ENCODE data around the gene SNRNP40. TPM values are rescaled to one million over a fixed set of nuclear protein-coding genes. Genes with fewer than 3 reads are reported as not detected.
A peak's percentile ranks its signal among the peaks of the same experiment; 100 is the strongest.

Gene SNRNP40
- total and polyA plus RNA-seq, 10 of the 15 experiments (the other 5 are each of a cell fraction or from before 2014, with no cell fraction given) = 34.9 to 212 (median 115) TPM

DNA sequence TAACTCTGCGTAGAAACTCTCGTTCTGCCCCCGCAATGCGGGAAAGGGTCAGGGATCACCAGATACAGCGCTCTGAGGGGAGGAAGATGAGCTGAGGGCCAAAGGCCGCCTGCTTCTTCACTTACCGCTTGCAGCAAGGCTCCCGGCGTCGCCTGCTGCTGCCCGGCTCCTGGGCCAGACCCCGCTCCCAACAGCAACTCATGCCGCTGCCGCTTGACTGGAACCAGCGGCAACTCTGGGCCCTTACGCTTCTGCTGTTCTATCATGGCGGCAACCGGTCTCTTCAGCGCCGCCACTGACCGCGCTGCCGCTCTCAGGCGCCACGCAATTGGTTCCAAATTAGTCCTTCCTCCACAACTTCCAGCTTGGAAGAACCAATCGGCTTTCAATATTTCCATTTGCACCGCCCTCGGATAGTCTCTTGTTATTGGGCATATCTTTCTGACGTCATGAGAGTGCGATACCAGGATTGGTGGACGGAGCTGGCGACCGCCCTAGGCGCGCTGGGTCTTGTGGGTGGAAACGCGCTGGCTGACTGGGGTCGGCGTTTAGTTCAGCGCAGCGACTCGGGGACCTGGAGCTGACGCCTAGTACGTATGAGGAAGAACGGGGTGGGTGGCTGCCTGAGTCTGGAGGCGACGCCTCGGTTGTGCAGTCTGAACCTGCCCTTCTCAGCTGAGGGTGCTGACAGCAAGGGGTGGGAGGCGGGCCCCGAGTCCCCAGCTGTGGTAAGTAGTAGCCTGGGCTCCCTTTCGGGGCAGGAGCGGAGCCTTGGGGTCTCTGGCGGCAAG, at the start of gene SNRNP40, which contains the start of gene ZCCHC17 (continued):
- TF ChIP-seq JUNB (IDR thresholded peaks at IDR 0.05) (no peak), BACH1 (IDR thresholded peaks at IDR 0.05; ENCODE audit: borderline replicate concordance) (0 out of 2 replicates have a peak, but pooled peaks have one; percentile 32), ZNF622 (IDR thresholded peaks at IDR 0.05) (no peak), DPF2 (IDR thresholded peaks at IDR 0.05) (peak; percentile 11; the same call in 1 of the 2 replicates), CEBPZ (IDR thresholded peaks at IDR 0.05; ENCODE audit: low read depth, low read length) (peak; percentile 75), IRF5 (IDR thresholded peaks at IDR 0.05; ENCODE audit: borderline replicate concordance) (no peak), TCF12 (IDR thresholded peaks at IDR 0.05; ENCODE audit: low read depth, low read length) (peak; percentile 21; the same call in 1 of the 2 replicates), CHD1 (IDR thresholded peaks at IDR 0.05; ENCODE audit: low read depth, low read length) (0 out of 2 replicates have a peak, but pooled peaks have one; percentile 61), TAF1 (IDR thresholded peaks at IDR 0.05; ENCODE audit: borderline replicate concordance, low read depth, low read length) (peak; percentile 93), SREBF2 (IDR thresholded peaks at IDR 0.05; ENCODE audit: low read length) (no peak), CREB1 (IDR thresholded peaks at IDR 0.05; ENCODE audit: low read depth) (peak; percentile 88), NR2C2 (IDR thresholded peaks at IDR 0.05; ENCODE audit: borderline replicate concordance, control insufficient read depth, insufficient read length, low read depth) (no peak), EGR1 (IDR thresholded peaks at IDR 0.05; ENCODE audit: borderline replicate concordance in 1 of 2, low read depth in 2 of 2, low read length in 2 of 2) (peak in 1 of 2 experiments; percentile 81; a peak in 2 of 3 replicates), TCF7 (IDR thresholded peaks at IDR 0.05; ENCODE audit: borderline replicate concordance) (no peak), NFYA (IDR thresholded peaks at IDR 0.05; ENCODE audit: borderline replicate concordance, low read depth, low read length) (no peak; the same call in 1 of the 2 replicates), SPI1 (IDR thresholded peaks at IDR 0.05; ENCODE audit: borderline replicate concordance, insufficient read depth, low read depth, low read length) (no peak)
- TF ChIP-seq, protein P1, sequence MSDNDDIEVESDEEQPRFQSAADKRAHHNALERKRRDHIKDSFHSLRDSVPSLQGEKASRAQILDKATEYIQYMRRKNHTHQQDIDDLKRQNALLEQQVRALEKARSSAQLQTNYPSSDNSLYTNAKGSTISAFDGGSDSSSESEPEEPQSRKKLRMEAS (IDR thresholded peaks at IDR 0.05; ENCODE audit: low read depth, low read length) = peak; percentile 66; the same call in 1 of the 2 replicates
- TF ChIP-seq, protein P2, sequence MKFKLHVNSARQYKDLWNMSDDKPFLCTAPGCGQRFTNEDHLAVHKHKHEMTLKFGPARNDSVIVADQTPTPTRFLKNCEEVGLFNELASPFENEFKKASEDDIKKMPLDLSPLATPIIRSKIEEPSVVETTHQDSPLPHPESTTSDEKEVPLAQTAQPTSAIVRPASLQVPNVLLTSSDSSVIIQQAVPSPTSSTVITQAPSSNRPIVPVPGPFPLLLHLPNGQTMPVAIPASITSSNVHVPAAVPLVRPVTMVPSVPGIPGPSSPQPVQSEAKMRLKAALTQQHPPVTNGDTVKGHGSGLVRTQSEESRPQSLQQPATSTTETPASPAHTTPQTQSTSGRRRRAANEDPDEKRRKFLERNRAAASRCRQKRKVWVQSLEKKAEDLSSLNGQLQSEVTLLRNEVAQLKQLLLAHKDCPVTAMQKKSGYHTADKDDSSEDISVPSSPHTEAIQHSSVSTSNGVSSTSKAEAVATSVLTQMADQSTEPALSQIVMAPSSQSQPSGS (IDR thresholded peaks at IDR 0.05; ENCODE audit: low read length) = no peak
- TF ChIP-seq, protein P3, sequence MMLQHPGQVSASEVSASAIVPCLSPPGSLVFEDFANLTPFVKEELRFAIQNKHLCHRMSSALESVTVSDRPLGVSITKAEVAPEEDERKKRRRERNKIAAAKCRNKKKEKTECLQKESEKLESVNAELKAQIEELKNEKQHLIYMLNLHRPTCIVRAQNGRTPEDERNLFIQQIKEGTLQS (IDR thresholded peaks at IDR 0.05; ENCODE audit: borderline replicate concordance, extremely low read depth, low read depth, low read length) = no peak
- TF ChIP-seq, protein P4, sequence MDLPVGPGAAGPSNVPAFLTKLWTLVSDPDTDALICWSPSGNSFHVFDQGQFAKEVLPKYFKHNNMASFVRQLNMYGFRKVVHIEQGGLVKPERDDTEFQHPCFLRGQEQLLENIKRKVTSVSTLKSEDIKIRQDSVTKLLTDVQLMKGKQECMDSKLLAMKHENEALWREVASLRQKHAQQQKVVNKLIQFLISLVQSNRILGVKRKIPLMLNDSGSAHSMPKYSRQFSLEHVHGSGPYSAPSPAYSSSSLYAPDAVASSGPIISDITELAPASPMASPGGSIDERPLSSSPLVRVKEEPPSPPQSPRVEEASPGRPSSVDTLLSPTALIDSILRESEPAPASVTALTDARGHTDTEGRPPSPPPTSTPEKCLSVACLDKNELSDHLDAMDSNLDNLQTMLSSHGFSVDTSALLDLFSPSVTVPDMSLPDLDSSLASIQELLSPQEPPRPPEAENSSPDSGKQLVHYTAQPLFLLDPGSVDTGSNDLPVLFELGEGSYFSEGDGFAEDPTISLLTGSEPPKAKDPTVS (IDR thresholded peaks at IDR 0.05; ENCODE audit: low read depth, low read length) = no peak

All from GM12878 (cell line).